WERI-Rb-1 (cell line): Measurements from ENCODE around the gene ACER3.
A peak's percentile ranks its signal among the peaks of the same experiment; 100 is the strongest.
"Not testable (repeated sequence)": the region's sequence is repeated elsewhere in the genome, so short reads cannot be mapped to it uniquely, and the experiment has no call there.

ENCODE experiments used
- DNase-seq: peaks from one replicate; pipeline ENCODE4 v3.0.0-alpha.2; 2020
- H3K27ac ChIP-seq: fragments of 250-450 bp; sonication (Bioruptor Pico); 2 replicates; pipeline ENCODE4 v1.5.1; 2020; ENCODE audit warnings: mild to moderate bottlenecking, moderate library complexity
- H3K27me3 ChIP-seq: fragments of 250-450 bp; sonication (Bioruptor Pico); 2 replicates; pipeline ENCODE4 v1.5.1; 2021; ENCODE audit warnings: mild to moderate bottlenecking, low read depth, moderate library complexity; ENCODE audit not compliant: insufficient read depth, severe bottlenecking
- H3K36me3 ChIP-seq: fragments of 250-450 bp; sonication (Bioruptor Pico); 2 replicates; pipeline ENCODE4 v1.5.1; 2020; ENCODE audit warnings: mild to moderate bottlenecking, moderate library complexity
- H3K4me3 ChIP-seq: 2 replicates; pipeline ENCODE4 v1.5.1; 2011; ENCODE audit warnings: low read depth, mild to moderate bottlenecking, control low read depth, low read length
- H3K9me3 ChIP-seq: fragments of 250-450 bp; sonication (Bioruptor Pico); 2 replicates; pipeline ENCODE4 v1.5.1; 2021; ENCODE audit warnings: mild to moderate bottlenecking, moderate library complexity; ENCODE audit not compliant: severe bottlenecking
- CTCF ChIP-seq: IDR thresholded peaks from 2 replicates; pipeline ENCODE4 v1.5.1; 2011; ENCODE audit warnings: low read depth, mild to moderate bottlenecking, control low read depth, inconsistent platforms, low read length

ACER3 gene

GRCh38 chr11:77044356-77044755, 183.6 kb downstream of the ACER3 start:
- H3K4me3 ChIP-seq, result no peak overlapping the region
- no peak overlapping the region for H3K27ac ChIP-seq
- DNase-seq, result no peak
- H3K36me3 ChIP-seq, result no peaks in the 10 kb centered on the region
- no peaks in the 10 kb centered on the region for H3K27me3 ChIP-seq
- no peaks in the 10 kb centered on the region for H3K9me3 ChIP-seq
- TF ChIP-seq CTCF, result no peak

GRCh38 chr11:77044886-77045285, 184.2 kb downstream of the ACER3 start:
- DNase-seq, result no peak
- TF ChIP-seq CTCF, result no peak
- no peaks in the 10 kb centered on the region for H3K9me3 ChIP-seq
- H3K27ac ChIP-seq, result no peak overlapping the region
- no peak overlapping the region for H3K4me3 ChIP-seq
- no peaks in the 10 kb centered on the region for H3K36me3 ChIP-seq
- H3K27me3 ChIP-seq, result no peaks in the 10 kb centered on the region

- no peaks in the 10 kb centered on the region for H3K9me3 ChIP-seq
- peak; percentile 72 for DNase-seq
- H3K27ac ChIP-seq, result no peak overlapping the region
- peak; percentile 97 for TF ChIP-seq CTCF
- H3K36me3 ChIP-seq, result no peaks in the 10 kb centered on the region
- H3K27me3 ChIP-seq, result no peaks in the 10 kb centered on the region
- peak overlapping the region; percentile 43 for H3K4me3 ChIP-seq
These were observed 185.4 kb downstream of the ACER3 start for GRCh38 chr11:77046060-77046501.

GRCh38 chr11:77047007-77047927, 186.5 kb downstream of the ACER3 start:
- DNase-seq, result peak; percentile 67
- Histone ChIP-seq H3K27ac (no peak overlapping the region), H3K36me3 (no peaks in the 10 kb centered on the region), H3K9me3 (no peaks in the 10 kb centered on the region), H3K27me3 (no peaks in the 10 kb centered on the region), H3K4me3 (peak overlapping the region; percentile 30)
- TF ChIP-seq CTCF, result peak; percentile 46

GRCh38 chr11:77047928-77048446, 187.3 kb downstream of the ACER3 start:
- not testable (repeated sequence) for H3K27me3 ChIP-seq, H3K9me3 ChIP-seq, H3K27ac ChIP-seq, H3K4me3 ChIP-seq, H3K36me3 ChIP-seq, DNase-seq

- TF ChIP-seq CTCF, result no peak
- Histone ChIP-seq H3K27ac (no peak overlapping the region), H3K27me3 (no peaks in the 10 kb centered on the region), H3K9me3 (no peaks in the 10 kb centered on the region), H3K4me3 (no peak overlapping the region), H3K36me3 (no peaks in the 10 kb centered on the region)
- DNase-seq, result no peak
These were observed 188.3 kb downstream of the ACER3 start for GRCh38 chr11:77049026-77049425.
